ENCODE results near the gene FAM124B. TPM values are rescaled to one million over a fixed set of nuclear protein-coding genes. Genes with fewer than 3 reads are reported as not detected.

The FAM124B gene
- total and polyA plus RNA-seq, 7 donors, result 1.1 to 2.5 (median 1.6) TPM

DNA sequence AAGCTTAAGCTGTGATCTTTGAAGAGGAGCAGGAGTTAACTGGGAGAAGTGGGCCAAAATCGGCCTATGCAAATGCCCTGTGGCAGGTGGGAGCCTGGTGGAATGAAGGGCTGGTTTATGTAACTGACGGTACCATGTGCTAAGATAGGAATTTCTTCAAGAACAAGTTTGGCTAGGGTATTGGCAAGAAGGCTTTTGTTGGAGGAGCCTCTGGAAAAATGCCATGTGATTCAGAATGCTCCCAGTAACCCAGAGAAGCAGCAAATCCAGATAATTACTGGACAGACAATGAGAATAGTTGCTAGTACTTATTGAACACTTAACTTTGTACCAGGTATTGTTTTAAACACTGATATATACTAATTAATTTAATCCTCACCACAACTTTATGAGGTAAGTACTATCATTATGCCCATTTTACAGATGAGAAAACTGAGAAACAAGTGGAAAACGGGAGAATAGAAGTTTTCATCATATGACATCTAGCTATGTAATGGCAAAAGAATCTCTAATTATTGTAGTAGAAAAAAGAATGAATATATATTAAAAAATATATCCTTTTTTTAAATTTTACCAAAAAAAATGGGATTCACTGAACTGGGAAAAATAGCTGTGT lies 9.1 kb upstream of the FAM124B start:
- Histone ChIP-seq H3K27me3 (ENCODE audit: insufficient read depth in 3 of 3, low read length in 2 of 3) (no peaks in the 10 kb centered on the region), H3K4me1 (peaks cover 9% of the 10 kb centered on the region), H3K36me3 (ENCODE audit: insufficient read depth in 1 of 2, low read depth in 1 of 2) (no peaks in the 10 kb centered on the region), H3K27ac (no peak overlapping the region), H3K9me3 (no peaks in the 10 kb centered on the region), H3K4me3 (no peak overlapping the region)
- 59 to 78% (median 60%) methylated on average over 3 of the region's 3 CpGs for WGBS, 3 donors
- DNase-seq (no peak), ATAC-seq (no peak)
- TF ChIP-seq, protein P1, sequence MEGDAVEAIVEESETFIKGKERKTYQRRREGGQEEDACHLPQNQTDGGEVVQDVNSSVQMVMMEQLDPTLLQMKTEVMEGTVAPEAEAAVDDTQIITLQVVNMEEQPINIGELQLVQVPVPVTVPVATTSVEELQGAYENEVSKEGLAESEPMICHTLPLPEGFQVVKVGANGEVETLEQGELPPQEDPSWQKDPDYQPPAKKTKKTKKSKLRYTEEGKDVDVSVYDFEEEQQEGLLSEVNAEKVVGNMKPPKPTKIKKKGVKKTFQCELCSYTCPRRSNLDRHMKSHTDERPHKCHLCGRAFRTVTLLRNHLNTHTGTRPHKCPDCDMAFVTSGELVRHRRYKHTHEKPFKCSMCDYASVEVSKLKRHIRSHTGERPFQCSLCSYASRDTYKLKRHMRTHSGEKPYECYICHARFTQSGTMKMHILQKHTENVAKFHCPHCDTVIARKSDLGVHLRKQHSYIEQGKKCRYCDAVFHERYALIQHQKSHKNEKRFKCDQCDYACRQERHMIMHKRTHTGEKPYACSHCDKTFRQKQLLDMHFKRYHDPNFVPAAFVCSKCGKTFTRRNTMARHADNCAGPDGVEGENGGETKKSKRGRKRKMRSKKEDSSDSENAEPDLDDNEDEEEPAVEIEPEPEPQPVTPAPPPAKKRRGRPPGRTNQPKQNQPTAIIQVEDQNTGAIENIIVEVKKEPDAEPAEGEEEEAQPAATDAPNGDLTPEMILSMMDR (IDR thresholded peaks at IDR 0.05), result no peak
- intact Hi-C loops (cut with DNase I), result loop anchor here in 1 of 2 donors (10.0 kb wide), 1 partner anchor 174 kb away; the partner anchor contains the start of gene CUL3

DNA sequence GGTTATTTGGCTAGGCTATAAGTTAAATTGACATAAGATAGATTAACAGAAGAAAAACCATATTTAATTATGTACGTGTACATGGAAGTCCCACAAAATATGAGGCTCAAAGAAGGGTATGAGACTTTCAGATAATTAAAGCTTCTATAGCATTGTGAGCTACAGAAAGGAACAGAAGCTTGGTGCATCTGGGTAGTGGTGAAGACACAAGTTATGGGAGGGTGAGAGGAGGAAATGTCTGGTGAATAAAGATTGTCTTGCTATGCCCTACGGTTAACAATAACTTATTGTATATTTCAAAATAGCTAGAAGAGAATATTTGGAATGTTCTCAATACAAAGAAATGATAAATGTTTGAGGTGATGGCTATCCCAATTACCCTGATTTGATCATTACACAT lies 6.8 kb upstream of the FAM124B start:
- H3K27me3 ChIP-seq (ENCODE audit: insufficient read depth in 3 of 3, low read length in 2 of 3), result no peaks in the 10 kb centered on the region
- ATAC-seq, result no peak
- no peaks in the 10 kb centered on the region for H3K9me3 ChIP-seq
- intact Hi-C loops (cut with DNase I), result no loop called here
- no peak overlapping the region for H3K27ac ChIP-seq
- TF ChIP-seq, protein P1 (IDR thresholded peaks at IDR 0.05), result no peak
- H3K4me3 ChIP-seq, result no peak overlapping the region
- no peak for DNase-seq
- H3K4me1 ChIP-seq, result peaks cover 9% of the 10 kb centered on the region
- H3K36me3 ChIP-seq (ENCODE audit: insufficient read depth in 1 of 2, low read depth in 1 of 2), result no peaks in the 10 kb centered on the region
- 67 to 81% (median 77%) methylated on average over 2 of the region's 2 CpGs for WGBS, 3 donors

DNA sequence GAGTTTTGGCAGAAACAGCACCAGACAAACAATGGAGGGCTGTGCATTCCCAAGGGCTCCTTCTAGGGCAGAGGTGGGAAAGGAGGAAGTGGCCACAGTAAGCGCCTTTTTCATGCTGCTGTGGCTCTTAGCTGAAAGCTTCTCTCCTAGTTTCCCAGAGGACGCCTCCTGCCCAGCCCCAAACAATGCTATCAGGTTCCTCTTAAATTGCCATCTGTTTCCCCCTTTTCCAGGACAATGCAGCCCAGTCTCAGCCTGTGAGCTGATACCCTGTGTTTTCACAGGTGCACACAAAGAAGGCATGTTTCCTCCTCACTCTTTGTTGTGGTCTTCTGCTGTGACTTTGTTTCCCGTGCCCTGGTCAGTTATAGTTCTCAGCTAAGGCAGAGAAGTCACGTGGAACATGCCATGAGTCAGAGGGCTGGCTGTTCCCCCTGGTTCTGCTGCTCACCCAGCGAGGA lies 5.4 kb upstream of the FAM124B start:
- DNase-seq (no peak), ATAC-seq (peak; percentile 5 to 57 (median 52))
- intact Hi-C loops (cut with DNase I), result no loop called here
- no peaks in the 10 kb centered on the region for H3K27me3 ChIP-seq (ENCODE audit: insufficient read depth in 3 of 3, low read length in 2 of 3)
- 71 to 74% (median 73%) methylated on average over 5 of the region's 5 CpGs for WGBS, 3 donors
- H3K27ac ChIP-seq, result no peak overlapping the region
- H3K36me3 ChIP-seq (ENCODE audit: insufficient read depth in 1 of 2, low read depth in 1 of 2), result no peaks in the 10 kb centered on the region
- peaks cover under 1% of the 10 kb centered on the region for H3K4me1 ChIP-seq
- no peaks in the 10 kb centered on the region for H3K9me3 ChIP-seq
- H3K4me3 ChIP-seq, result no peak overlapping the region
- TF ChIP-seq, protein P1 (IDR thresholded peaks at IDR 0.05), result no peak

DNA sequence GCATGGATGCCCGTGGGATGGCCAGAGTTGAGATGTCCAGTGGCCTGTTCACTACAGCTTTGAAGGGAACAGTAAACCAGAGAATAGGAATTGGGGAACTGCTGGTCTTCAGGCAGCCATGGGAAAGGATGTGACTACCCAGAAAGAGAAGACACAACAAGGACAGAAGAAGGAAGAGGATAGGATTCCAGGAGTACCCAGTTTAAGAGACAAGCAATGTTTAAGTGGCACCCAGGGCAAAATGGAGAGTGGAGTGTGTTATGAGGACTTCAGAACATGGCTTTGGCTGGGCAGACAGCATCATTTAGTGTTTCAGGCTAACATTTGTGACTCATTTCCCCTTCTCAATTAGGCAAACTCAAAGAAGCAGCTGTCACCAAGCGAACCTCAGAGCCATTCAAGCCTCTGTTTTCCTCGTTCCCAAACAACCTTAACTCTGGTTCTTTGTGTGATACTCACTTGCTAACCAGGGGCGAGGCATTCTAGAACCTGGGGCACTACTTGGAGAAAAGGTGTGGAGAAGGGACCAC lies 4.0 kb upstream of the FAM124B start:
- Histone ChIP-seq H3K9me3 (no peaks in the 10 kb centered on the region), H3K27ac (no peak overlapping the region), H3K4me3 (no peak overlapping the region), H3K27me3 (ENCODE audit: insufficient read depth in 3 of 3, low read length in 2 of 3) (no peaks in the 10 kb centered on the region), H3K36me3 (ENCODE audit: insufficient read depth in 1 of 2, low read depth in 1 of 2) (no peaks in the 10 kb centered on the region), H3K4me1 (no peaks in the 10 kb centered on the region)
- intact Hi-C loops (cut with DNase I), result no loop called here
- DNase-seq, result no peak
- WGBS, 3 donors, result 72 to 84% (median 84%) methylated on average over 4 of the region's 4 CpGs
- ATAC-seq, result no peak
- TF ChIP-seq, protein P1 (IDR thresholded peaks at IDR 0.05), result no peak

Measured in psoas muscle (tissue), 8 donors.